ENCODE results near the gene SPAG7.

- TF ChIP-seq POLR2AphosphoS5 (IDR thresholded peaks at IDR 0.05; ENCODE audit: low read depth, low read length) (no peak), POLR2A (IDR thresholded peaks at IDR 0.05; ENCODE audit: low read depth, low read length) (no peak)
Observed at GRCh38 chr17:4973256-4974114, 5.9 kb upstream of the SPAG7 start.

Data from GM12892 (cell line).